Lower lobe of right lung (tissue), 2 donors: ENCODE results near the gene PLEKHA5. TPM values are rescaled to one million over a fixed set of nuclear protein-coding genes. Genes with fewer than 3 reads are reported as not detected.

ENCODE experiments used
- ATAC-seq, 2 donors: fragments of 200-7000 bp; cut with Tn5 transposase; one replicate each; pipeline ENCODE4 v1.9.1; 2020 to 2022; ENCODE audit warnings: mild to moderate bottlenecking in 2 of 2, moderate library complexity in 2 of 2
- DNase-seq: peaks from one replicate; pipeline ENCODE4 v3.0.0-alpha.2; 2020
- H3K27ac ChIP-seq: fragments of 200-600 bp; one replicate; pipeline ENCODE4 v1.8.0; 2022
- H3K27me3 ChIP-seq: fragments of 200-600 bp; one replicate; pipeline ENCODE4 v1.8.0; 2022; ENCODE audit warnings: low read depth
- H3K36me3 ChIP-seq: fragments of 200-600 bp; one replicate; pipeline ENCODE4 v1.8.0; 2022; ENCODE audit warnings: mild to moderate bottlenecking
- H3K4me1 ChIP-seq: fragments of 200-600 bp; one replicate; pipeline ENCODE4 v1.8.0; 2022
- H3K4me3 ChIP-seq: fragments of 200-600 bp; one replicate; pipeline ENCODE4 v1.8.0; 2022; ENCODE audit warnings: mild to moderate bottlenecking
- H3K9me3 ChIP-seq: fragments of 200-600 bp; one replicate; pipeline ENCODE4 v1.8.0; 2022
- CTCF ChIP-seq: fragments of 200-600 bp; IDR thresholded peaks from one replicate; pipeline ENCODE4 v1.8.0; 2022; ENCODE audit warnings: antibody characterized with exemption, mild to moderate bottlenecking
- intact Hi-C: fragments of 100-400 bp; cut with DNase I; formaldehyde crosslinking; loops from one replicate; pipeline ENCODE4 v1.11.0; 2022
- total RNA-seq: library from RNA; stranded (reverse); fragmentation: NEBNext Ultra II Directional; extraction: Animal tissue kit (Norgen Biotek cat#: 25700); gene quantifications from one replicate; pipeline ENCODE4 v1.2.1, GENCODE V29; 2021
- donor health status: DM: no; HTN: yes; CAD: no; lungs with severe emphysema.

PLEKHA5 gene
- total RNA-seq, 1 donor from 2014 or later = 29.2 TPM

- ATAC-seq = no peak
- no peak overlapping the region for H3K4me3 ChIP-seq
- no peaks in the 10 kb centered on the region for H3K9me3 ChIP-seq
- intact Hi-C loops = no loop called here
- H3K4me1 ChIP-seq = peaks cover 14% of the 10 kb centered on the region
- no peak for DNase-seq
- H3K36me3 ChIP-seq = no peaks in the 10 kb centered on the region
- no peaks in the 10 kb centered on the region for H3K27me3 ChIP-seq
- no peak for TF ChIP-seq CTCF
- no peak overlapping the region for H3K27ac ChIP-seq
Observed at GRCh38 chr12:19181666-19182426, 52.3 kb downstream of the PLEKHA5 start.

DNA sequence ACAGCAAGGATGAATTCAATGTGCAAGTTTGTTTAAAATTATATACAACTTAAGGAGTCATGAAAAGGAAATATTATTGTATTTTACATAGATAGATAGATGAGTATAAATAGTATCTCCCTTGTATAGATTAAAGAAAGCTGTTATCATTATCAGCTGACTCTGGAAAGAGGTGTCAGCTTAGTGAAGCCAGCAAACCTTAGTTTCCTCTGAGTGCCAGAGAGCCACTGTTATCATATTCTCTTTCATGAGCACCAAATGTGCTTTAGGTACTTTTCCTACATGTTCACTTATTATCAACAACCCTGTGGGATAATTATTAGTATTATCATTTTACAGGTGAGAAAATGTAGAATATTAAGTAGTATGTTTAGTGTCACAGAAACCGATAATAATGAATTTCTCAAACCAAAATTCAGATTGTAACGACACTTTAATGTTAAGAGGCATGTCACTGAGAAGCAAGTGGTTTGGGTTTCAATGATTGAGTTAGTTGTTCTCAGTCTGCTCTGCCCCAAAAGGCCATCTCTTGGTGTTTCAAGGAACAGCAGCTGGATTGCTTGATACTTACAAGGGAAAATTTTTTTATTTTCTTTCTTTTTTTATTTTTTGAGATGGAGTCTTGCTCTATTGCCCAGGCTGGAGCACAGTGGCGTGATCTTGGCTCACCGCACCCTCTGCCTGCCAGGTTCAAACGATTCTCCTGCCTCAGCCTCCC is 53.7 kb downstream of the PLEKHA5 start:
- Histone ChIP-seq H3K36me3 (no peaks in the 10 kb centered on the region), H3K27ac (no peak overlapping the region), H3K4me3 (no peak overlapping the region), H3K4me1 (peaks cover 22% of the 10 kb centered on the region), H3K9me3 (no peaks in the 10 kb centered on the region), H3K27me3 (no peaks in the 10 kb centered on the region)
- no peak for TF ChIP-seq CTCF
- intact Hi-C loops = no loop called here
- ATAC-seq (no peak), DNase-seq (no peak)

GRCh38 chr12:19185262-19185929 is 55.9 kb downstream of the PLEKHA5 start:
- intact Hi-C loops = no loop called here
- no peak overlapping the region for H3K27ac ChIP-seq
- H3K4me1 ChIP-seq = peaks cover 36% of the 10 kb centered on the region
- TF ChIP-seq CTCF = no peak
- no peaks in the 10 kb centered on the region for H3K36me3 ChIP-seq
- ATAC-seq (no peak), DNase-seq (no peak)
- no peaks in the 10 kb centered on the region for H3K27me3 ChIP-seq
- H3K4me3 ChIP-seq = no peak overlapping the region
- H3K9me3 ChIP-seq = no peaks in the 10 kb centered on the region

DNA sequence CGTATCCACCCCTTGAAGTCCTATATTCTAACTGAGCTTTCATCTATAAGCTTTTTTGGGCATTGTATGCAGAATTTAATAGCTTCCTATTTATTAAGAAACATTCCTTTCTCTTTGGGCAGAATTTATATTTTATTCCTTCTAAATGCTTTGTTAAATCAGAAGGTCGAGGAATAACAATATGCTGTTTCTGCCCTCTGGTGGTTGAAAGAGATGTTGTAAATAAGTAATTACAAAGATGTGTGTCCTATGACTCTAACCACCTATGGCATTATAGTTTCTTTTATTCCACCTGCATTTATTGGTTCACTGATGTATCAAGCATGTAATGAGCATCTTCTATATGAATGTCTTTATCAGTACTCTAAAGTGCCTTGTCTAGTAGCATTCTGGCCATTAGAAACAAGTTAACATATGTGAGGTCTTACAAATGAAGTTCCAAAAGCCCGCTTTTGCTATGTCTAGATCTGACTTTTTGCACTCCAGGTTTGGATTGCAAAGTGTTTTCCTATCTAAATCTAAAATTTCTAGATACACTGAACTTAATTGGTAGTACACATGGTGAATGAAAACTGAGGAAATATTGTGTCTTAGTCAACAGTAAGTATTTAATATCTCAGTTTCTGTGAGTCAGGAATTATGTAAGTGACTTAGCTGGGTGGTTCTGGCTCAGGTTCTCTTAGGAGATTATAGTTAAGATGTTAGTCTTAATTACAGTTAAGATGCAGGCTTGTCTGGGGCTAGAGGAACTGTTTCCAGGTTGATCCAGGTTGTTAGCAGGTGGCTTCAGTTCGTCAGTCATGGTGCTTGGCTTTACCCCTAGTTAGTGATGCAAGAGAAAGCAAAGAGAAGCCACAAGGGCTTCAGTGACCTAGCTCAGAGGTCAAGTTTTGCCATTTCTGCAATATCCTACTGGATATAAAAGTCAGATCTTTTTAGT is 57.5 kb downstream of the PLEKHA5 start:
- Histone ChIP-seq H3K4me3 (no peak overlapping the region), H3K9me3 (no peaks in the 10 kb centered on the region), H3K27ac (no peak overlapping the region), H3K4me1 (peaks cover 48% of the 10 kb centered on the region), H3K36me3 (no peaks in the 10 kb centered on the region), H3K27me3 (no peaks in the 10 kb centered on the region)
- DNase-seq (no peak), ATAC-seq (peak; percentile 60 to 82)
- peak; percentile 65 for TF ChIP-seq CTCF
- intact Hi-C loops = no loop called here

- H3K9me3 ChIP-seq = no peaks in the 10 kb centered on the region
- TF ChIP-seq CTCF = no peak
- H3K36me3 ChIP-seq = no peaks in the 10 kb centered on the region
- no peak overlapping the region for H3K4me3 ChIP-seq
- intact Hi-C loops = no loop called here
- no peak for ATAC-seq
- peaks cover 43% of the 10 kb centered on the region for H3K4me1 ChIP-seq
- H3K27me3 ChIP-seq = no peaks in the 10 kb centered on the region
- DNase-seq = no peak
- no peak overlapping the region for H3K27ac ChIP-seq
Observed at GRCh38 chr12:19189522-19189921, 60.0 kb downstream of the PLEKHA5 start.
